Kasumi-1 (cell line): ENCODE data around the gene INKA1.
"Not testable (repeated sequence)": the region's sequence is repeated elsewhere in the genome, so short reads cannot be mapped to it uniquely, and the experiment has no call there.

ENCODE experiments used
- DNase-seq, 2 experiments: peaks; one replicate each; lab custom pipeline; 2025; lab: John Stamatoyannopoulos, UW

Gene INKA1

DNA sequence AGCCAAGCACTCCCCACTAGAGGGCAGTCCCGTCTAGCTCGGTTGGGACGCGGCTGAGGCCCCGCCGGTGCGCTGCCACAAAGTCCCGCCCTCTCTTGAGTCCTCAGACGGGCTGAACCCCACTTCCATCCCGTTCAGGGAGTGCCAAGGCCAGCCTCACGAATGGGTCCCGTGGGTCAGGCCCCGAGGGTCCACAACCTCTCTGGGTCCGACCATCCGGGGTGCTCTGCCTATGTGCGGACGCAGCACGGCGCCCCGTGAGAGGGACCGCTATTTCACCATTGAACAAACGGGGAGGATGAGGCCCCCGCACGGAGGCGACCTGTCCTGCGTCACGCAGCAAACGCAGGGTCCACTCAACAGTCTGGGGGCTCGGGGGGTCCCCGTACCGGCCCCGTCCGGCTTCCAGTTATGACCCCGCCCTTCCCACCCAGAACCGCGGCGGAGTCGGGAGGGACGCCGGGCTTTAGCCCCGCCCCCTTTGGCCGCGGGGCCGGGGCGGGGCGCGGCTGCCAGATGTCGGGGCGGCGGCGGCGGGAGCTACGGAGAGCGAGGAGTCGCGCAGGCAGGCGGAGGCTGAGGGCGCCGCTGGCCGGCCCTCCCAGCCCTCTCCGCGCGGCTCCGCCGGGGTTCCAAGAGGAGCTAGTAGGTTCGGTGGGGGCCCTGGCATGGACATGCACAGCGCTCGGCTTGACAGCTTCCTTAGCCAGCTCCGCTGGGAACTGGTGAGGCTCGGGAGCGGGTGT is at the start of gene INKA1:
TSS of gene INKA1 (plus strand) at position 543 of the 746 bp plus-strand sequence. CDS start at position 675, 132 bp downstream.
- peak; percentile 87 to 88 for DNase-seq

DNA sequence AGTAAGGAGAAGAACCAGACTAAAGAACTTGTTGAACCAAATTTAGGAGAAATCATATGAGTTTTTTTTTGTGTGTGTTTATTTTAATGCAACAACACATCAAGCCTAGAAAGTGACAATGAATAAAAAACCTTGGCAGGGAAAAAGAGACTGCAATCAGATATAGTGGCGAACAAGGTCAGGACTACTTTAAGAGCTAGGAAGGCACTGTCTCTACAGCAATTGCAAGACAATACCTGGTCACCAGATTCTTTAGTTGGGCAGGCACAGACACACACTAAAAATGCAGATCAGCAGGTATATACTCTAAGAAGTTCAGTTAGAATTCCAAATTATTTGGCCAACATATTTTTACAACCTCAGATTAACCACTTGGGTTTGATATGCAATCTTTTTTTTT is 48.5 kb upstream of the INKA1 start:
- no peak for DNase-seq

DNA sequence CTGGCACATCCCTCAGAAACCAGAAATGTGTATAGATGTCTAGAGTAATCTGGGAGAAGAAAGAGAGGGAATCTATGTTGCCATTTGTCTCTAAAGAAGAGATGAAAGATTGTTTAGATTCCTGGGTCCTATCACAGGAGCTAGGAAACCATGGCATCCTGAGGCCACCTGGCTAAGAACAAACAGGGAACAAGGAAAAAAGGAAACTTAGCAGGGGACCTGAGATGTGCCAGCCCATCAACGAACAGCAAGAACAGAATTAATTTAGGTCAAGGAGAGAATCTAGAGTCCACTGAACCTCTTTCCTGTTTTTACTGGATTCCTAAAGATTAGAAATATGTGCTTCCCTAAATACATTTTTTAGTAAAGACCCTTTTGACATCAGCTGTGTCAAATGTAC is 47.0 kb upstream of the INKA1 start:
- DNase-seq: no peak

DNA sequence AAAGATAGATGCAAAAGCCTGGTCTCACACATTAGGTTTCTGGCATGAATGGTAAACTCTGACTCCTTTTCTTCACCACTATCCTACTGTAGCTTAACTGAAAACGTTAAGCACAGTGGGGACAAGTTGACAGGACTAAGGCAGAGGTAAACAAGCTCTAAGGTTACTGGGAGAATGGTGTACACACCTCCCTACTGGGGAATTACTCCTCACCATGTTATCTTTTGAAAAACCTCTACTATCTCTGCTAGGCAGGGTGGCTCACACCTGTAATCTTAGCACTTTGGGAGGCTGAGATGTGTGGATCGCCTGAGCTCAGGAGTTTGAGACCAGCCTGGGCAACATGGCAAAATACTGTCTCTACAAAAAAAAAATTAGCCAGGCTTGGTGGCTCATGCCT is 45.9 kb upstream of the INKA1 start:
- no peak for DNase-seq

DNA sequence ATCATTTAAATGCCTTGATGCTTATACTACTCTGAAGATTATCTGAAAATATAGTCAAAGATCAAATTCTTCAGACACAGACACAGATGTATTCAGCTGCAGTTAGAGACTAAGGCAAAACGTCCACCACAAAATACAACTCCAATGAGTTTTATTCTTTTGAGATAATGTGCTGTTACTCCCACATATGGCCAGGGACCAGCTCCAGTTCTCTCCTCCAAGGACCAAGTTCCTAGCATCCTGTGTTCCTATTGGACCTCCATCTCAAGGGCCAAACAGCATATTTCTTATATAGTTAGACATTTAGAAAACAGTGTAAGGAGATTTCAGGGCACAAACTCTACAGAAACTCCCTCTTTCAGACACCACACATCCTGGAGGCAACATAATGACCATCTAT is 43.8 kb upstream of the INKA1 start:
- no peak for DNase-seq

DNA sequence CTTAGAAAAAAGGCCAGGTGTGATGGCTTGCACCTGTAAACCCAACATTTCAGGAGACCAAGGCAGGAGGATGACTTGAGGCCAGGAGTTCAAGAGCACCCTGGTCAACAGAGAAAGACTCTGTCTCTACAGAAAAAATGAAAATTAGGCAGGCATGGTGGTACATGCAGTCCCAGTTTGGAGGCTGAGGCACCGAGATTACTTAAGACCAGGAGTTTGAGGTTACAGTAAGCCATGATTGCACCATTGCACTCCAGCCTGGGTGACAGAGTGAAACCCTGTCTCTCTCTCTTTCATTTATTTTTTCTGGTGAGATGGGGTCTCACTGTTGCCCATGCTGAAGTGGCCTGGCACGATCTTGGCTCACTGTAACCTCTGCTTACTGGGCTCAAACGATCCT is 41.4 kb upstream of the INKA1 start:
- DNase-seq: no peak

DNA sequence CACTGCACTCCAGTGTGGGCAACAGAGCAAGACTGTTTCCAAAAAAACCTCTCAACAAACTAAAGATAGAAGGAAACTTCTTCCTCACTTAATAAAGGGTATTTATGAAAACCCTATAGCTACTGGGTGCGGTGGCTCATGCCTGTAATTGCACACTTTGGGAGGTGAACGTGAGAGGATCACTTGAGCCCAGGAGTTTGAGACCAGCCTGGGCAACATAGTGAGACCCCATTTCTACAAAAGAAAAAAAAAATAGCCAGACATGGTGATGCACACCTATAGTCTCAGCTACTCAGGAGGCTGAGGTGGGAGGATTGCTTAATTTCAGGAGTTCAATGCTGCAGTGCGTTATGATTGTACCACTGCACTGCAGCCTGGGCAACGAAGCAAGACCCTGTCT is 39.1 kb upstream of the INKA1 start:
- no peak for DNase-seq

DNA sequence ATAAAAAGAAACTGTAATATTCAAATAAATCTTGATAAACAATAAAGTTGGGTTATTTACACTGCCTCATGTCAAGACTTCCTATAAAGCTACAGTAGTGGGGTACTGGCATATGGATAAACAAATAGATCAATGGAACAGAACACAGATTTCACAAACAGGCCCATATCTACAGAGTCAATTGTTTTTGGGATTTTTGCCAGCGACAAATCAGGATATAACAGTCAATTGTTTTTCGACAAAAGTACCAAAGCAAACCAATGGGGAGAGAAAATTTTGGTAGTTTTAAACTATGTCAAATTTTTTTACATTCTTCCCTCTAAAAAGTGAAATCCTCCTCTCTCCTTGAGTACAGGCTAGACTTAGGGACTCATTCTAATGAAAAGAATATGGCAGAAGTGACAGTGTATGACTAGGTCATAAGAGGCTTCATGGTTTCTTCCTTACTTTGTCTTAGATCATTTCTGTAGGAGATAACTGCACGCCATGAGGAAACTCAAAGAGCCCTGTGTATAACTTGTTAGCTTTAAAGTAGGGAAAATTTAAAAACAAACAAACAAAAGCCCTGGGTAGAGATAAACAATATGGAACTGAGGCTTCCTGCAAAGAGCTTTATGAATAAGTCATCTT is 33.7 kb upstream of the INKA1 start:
- no peak for DNase-seq

DNA sequence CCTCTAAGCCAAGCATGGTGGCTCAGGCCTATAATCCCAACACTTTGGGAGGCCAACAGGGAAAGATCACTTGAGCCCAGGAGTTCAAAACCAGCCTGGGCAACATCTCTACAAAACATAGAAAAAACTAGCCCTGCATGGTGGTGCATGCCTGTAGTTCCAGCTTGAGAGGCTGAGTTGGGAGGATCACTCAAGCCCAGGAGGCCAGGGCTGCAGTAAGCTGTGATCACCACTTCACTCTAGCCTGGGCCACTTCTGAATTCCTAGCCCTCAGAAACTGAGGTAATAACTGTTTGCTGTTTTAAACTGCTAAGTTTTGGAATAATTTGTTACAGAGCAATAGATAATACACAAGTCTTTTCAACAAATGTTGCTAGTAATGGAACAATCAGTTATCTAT is 33.1 kb upstream of the INKA1 start:
- no peak for DNase-seq

DNA sequence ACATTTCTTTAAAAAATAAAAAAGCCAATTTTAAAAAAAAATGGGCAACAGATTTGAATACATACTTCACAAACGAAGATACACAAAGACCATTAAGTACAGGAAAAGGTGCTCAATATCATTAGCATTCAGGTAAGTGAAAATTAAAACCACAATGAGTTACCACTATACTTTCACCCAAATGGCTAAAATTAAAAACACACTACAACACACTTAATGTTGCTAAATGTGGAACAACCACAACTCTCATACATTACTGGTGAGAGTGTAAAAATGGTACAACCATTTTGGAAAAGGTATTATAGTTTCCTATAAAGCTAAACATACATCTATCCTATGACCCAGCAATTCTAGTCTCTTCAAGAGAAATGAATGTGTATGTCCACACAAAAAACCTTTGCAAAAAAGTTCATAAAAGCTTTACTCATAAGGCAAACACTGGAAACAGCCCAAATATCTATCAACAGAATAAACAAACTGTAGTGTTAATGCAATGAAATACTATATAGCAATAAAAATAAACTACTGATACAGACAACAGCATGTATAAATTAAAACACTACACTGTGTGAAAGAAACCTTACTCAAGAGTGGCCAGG is 31.6 kb upstream of the INKA1 start:
- DNase-seq: no peak

DNA sequence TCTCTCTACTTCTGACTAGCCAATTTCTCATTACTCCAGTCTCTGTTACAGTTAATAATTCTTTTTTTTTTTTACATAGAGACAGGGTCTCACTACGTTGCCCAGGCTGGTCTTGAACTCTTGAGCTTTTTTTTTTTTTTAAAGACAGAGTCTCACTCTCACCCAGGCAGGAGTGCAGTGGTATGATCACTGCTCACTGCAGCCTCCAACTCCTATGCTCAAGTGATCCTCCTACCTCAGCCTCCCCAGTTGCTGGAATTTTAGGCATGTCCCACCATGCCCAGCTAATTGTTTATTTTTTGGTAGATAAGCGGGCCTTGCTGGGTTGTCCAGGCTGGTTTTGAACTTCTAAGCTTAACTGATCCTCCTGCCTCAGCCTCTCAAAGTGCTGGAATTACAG is 30.4 kb upstream of the INKA1 start:
- DNase-seq: no peak

DNA sequence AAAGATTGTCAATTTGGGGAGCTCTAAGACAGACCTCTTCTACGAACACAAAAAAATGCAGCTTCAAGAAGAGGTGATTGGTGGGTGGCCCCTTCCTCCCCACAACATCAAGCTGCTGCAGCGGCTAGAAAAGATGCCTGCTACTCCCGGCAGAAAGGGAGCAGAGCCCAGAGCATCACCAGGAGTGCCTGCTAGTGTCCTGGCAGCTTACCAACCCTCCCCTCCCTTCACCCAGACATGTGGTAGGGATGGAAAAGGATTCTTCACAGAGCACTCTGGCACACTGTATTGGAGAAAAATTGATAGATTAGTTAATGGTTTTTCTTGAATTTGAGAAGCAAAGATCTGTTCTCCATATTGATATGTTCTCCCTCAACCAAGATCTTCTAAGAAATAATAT is 27.5 kb upstream of the INKA1 start:
- no peak for DNase-seq

DNA sequence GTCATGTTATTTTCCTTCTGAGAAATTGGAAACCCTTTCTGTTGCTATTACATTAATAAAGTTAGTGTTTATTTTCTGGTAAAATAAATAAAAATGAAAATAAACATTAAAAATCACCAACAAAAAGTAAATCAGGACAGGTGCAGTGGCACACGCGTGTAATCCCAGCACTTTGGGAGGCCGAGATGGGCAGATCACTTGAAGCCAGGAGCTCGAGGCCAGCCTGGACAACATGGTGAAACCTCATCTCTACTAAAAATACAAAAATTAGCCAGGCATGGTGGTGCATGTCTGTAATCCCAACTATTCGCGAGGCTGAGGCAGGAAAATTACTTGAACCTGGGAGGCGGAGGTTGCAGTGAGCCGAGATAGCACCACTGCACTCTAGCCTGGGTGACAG is 27.0 kb upstream of the INKA1 start:
- DNase-seq: not testable (repeated sequence)

DNA sequence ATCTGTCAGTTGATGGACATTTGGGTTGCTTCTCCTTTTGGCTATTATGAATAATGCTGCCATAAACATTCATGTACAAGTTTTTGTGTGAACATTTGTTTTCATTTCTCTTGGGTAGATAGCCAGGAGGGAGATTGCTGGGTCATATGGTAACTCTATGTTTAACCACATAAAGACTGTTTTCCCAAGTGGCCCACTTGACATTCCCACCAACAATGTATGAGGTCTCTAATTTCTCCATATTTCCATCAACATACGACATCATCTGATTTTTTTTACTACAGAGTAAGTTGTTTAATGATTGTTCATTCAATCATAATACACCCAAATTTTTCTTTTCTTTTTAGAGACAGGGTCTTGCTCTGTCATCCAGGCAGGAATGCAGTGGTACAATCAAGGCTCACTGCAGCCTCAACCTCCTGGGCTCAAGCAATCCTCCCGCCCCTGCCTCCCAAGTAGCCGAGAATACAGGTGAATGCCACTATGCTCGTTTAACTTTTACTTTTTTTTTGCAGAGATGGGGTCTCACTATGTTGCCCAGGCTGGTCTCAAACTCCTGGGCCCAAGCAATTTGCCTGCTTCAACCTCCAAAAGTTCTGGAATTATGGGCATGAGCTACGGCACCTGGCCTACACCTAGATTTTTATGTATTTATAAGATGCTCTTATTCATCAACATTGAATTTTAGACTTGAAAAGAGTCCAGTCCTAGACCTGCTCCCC is 23.5 kb upstream of the INKA1 start:
- no peak for DNase-seq

DNA sequence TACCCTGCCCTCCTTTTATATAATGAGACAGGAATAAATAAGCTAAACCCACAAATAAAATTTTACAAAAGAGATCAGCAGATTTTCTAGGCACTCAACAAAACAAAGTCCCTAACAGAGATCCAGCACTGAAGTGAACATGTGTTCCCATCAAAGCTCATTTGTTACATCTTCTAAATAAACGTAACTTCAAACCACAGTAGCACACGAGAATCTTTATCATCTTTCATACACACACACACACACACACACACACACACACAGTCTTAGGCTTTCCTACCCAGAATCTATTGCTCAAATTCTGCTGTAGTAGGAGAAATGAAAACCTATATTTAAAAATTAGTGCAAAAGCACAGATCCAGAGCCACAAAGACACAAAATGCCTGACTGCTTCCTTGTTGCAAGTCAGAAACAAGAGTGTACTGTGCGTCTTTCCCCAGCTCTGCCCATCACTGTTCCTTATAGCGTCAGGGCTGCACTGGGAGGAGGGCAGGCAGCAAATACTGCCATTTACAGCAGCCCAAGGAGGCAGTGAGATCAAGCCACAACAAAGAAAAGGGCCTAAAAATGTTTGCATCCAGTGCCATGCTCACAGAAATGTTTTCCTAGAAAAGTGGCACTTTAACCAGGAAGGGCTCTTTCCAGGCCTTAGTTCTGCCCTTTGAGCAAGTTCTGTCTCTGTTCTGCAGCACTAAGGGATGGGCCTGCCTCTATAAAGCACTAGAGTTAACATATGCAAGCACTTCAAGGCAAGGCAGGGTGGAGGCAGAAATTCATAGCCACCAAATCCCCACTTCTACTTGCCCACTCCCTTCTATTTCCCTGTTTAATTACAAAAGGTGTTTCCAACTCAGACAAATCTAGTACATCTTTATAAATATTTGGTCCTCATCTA is 22.7 kb upstream of the INKA1 start:
- DNase-seq: no peak

DNA sequence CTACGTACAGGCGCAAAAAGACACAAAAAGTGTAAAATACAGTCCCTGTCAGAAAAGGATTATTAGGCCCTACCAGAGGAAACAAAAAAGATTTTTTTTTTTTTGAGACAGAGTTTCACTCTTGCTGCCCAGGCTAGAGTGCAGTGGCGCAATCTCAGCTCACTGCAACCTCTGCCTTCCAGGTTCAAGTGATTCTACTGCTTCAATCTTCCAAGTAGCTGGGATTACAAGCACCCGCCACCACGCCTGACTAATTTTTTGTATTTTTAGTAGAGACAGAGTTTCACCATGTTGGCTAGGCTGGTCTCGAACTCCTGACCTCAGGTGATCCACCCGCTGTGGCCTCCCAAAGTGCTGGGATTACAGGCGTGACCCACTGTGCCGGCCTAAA is 22.1 kb upstream of the INKA1 start:
- DNase-seq: not testable (repeated sequence)

DNA sequence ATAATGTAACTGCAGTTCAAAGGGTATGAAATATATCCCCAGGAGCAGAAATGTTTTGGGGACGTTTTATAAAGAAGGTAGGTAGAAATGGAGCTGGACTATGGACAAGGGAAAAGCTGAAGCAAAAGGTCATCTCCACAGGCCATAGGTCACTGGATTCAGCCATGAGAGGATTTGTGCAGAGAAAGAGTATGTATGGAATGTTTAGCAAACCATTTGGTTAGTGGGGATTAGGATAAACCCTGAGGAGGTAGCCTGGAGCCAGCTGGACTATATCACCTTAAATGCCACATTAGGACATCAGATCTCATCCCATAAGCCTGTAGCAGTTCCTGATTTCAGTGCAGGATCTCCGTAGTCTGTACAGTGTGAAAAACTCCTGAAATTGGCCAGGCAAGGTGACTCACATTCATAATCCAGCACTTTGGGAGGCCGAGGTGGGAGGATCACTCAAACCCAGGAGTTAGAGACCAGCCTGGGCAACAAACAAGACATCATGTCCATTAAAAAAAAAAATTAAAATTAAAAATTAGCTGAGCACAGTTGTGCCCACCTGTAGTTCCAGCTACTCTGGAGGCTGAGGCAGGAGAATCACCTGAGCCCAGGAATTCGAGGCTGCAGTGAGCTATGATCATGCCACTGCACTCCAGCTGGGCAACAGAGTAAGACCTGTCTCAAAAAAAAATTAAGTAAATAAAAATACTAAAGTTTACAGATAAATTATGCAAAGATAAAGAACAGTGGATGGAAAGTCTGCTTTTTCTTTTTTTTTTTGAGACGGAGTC is 21.5 kb upstream of the INKA1 start:
- no peak for DNase-seq

DNA sequence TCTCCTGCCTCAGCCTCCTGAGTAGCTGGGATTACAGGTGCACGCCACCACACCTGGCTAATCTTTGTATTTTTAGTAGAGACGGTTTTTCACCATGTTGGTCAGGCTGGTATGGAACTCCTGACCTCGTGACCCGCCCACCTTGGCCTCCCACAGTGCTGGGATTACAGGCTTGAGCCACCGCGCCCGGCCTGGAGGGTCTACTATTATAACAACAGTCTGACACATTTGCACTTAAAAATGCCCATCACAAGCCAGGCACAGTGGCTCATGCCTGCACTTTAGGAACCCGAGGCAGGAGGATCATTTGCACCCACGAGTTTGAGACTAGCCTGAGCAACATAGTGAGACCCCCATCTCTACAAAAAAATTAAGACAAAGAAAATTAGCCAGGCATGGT is 20.8 kb upstream of the INKA1 start:
- DNase-seq: not testable (repeated sequence)

DNA sequence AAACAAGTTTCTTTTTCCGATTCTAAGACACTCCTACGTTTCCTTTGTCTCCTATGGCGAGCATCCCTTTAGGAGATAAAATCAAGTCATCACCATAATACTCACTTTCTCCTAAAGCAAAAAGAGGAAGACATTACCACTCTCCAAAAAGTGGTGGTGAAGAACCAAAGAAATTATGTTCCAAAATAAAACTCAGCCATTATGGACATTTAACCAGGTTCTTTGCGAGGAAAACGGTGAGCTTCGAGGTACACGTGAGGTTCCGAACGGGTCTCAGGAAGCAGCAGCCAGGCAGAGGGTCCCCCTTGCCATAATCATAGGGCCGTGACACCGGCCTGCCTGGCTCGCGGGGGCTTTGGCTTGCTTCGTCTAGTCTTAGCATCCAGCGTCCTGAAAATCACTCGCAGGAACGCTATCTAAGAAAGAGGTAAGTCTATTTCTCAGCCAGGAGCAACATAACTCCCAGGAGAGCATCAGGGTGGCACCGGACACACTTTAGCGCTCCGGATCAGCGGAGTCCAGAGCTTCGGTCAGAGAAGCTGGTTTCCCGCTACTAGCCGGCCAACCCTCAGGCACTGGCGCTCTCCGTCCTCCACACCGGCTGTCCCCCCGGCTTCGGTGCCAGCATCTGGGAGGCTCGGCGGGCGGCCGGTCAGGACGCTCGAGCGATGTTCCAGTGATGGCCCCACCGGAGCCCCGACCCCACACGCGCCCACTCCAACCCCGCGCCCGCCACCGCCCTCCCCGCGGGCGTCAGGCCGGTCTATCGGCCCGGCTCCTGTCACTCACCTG is 17.3 kb upstream of the INKA1 start:
- peak; percentile 33 to 40 for DNase-seq
